GM10248 (cell line): Measurements from ENCODE around the gene RELT.

Source experiments
- CTCF ChIA-PET: fragments of 300-600 bp; sonication (Branson Sonifier 250); formaldehyde crosslinking; extraction: SDS; loops from one replicate; lab custom pipeline; 2021; ENCODE audit warnings: antibody characterized with exemption; lab: Yijun Ruan, JAX
- POLR2A ChIA-PET: fragments of 350-650 bp; sonication (Branson Sonifier 250); formaldehyde crosslinking; extraction: SDS; loops from one replicate; lab custom pipeline; 2020; ENCODE audit warnings: antibody characterized with exemption; lab: Yijun Ruan, JAX
- DNase-seq: peaks from one replicate; pipeline ENCODE4 v3.0.0; 2012; ENCODE audit errors: extremely low spot score
- TF ChIP-seq, protein P1 (sequence below): IDR thresholded peaks from 2 replicates; pipeline ENCODE4 v1.5.1; 2012; ENCODE audit warnings: mild to moderate bottlenecking, low read depth; ENCODE audit errors: extremely low read depth, missing control alignments, control extremely low read depth

RELT gene

DNA sequence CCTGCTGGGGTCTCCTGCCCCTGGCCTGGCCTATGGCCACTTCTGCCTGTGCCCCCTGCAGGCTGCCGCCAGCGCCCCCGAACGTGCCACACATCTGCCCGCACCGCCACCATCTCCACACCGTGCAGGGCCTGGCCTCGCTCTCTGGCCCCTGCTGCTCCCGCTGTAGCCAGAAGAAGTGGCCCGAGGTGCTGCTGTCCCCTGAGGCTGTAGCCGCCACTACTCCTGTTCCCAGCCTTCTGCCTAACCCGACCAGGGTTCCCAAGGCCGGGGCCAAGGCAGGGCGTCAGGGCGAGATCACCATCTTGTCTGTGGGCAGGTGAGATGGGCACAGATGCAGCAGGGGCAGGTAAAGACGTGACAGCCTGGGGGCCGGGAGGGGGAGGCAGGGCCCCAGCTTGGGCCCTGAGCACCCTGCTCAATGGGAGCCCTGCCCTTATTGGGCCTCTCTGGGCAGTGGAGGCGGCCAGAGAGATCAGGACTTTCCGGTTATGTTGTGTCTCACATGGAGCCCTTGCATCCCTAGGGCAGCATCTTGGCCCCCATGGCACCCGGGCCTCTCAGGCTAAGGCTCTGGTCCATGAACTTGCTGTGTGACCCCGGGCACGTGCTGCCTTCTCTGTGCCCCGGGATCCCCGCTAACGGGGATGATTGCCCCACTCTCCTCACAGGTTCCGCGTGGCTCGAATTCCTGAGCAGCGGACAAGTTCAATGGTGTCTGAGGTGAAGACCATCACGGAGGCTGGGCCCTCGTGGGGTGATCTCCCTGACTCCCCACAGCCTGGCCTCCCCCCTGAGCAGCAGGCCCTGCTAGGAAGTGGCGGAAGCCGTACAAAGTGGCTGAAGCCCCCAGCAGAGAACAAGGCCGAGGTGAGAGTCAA, 18.5 kb downstream of the RELT start:
- TF ChIP-seq, protein P1, sequence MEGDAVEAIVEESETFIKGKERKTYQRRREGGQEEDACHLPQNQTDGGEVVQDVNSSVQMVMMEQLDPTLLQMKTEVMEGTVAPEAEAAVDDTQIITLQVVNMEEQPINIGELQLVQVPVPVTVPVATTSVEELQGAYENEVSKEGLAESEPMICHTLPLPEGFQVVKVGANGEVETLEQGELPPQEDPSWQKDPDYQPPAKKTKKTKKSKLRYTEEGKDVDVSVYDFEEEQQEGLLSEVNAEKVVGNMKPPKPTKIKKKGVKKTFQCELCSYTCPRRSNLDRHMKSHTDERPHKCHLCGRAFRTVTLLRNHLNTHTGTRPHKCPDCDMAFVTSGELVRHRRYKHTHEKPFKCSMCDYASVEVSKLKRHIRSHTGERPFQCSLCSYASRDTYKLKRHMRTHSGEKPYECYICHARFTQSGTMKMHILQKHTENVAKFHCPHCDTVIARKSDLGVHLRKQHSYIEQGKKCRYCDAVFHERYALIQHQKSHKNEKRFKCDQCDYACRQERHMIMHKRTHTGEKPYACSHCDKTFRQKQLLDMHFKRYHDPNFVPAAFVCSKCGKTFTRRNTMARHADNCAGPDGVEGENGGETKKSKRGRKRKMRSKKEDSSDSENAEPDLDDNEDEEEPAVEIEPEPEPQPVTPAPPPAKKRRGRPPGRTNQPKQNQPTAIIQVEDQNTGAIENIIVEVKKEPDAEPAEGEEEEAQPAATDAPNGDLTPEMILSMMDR: no peak
- CTCF ChIA-PET: interaction anchor here (1.4 to 2.9 kb wide), 11 partner anchors 10 to 97 kb away, joined by 5 to 106 read pairs (median 15); partner anchors contain the start of gene ARHGEF17
- DNase-seq: no peak
- POLR2A ChIA-PET: interaction anchor here (0.5 kb wide), 1 partner anchor 20 kb away, joined by 3 read pairs; no protein-coding TSS in a partner anchor

DNA sequence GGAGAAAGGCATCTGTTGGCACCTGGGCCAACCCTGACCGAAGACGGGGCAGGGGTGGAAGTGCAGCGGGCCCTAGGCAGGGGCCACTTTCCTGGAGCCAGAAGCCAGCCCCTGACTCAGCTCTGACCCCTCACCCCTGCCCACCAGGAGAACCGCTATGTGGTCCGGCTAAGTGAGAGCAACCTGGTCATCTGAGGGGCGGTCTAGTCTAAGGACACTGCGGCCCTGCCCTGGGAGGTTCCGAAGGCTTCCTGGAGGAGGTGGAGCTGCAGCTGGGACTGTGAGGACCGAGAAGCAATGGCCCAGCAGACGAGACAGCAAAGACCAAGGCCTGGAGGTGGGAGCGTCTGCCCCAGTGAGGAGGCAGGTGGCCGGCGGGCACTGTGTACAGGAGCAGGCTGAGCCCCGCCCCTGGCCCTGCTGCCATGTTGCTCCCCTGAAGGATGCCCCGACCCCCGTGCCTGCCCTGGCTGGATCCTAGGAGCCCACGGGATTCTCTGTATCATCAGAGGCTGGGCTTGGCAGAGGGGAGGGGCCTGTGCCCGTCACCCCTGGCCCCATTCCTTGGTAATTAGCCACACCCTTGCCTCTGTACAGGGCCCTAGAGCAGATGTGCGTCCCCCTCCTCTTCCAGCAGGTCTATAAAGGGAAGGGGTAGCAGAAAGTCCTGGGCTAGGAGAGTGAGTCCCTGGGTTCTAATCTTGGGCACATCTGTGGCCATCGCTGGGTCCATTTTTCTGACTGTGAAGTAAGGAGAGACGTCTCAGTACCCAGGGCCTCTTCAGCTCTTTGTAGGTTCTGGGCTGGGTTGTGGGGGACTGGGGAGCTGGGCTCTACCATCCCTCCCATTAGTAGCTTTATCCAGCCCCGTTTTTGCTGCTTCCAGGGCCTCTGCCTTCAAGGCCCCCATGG, 19.4 kb downstream of the RELT start:
- DNase-seq: no peak
- ChIA-PET POLR2A (interaction anchor here (0.5 kb wide), 1 partner anchor 19 kb away, joined by 3 read pairs; no protein-coding TSS in a partner anchor), CTCF (interaction anchor here (0.9 to 8.9 kb wide), 6 partner anchors 12 to 264 kb away, joined by 3 to 87 read pairs (median 5); no protein-coding TSS in a partner anchor)
- TF ChIP-seq, protein P1: no peak

DNA sequence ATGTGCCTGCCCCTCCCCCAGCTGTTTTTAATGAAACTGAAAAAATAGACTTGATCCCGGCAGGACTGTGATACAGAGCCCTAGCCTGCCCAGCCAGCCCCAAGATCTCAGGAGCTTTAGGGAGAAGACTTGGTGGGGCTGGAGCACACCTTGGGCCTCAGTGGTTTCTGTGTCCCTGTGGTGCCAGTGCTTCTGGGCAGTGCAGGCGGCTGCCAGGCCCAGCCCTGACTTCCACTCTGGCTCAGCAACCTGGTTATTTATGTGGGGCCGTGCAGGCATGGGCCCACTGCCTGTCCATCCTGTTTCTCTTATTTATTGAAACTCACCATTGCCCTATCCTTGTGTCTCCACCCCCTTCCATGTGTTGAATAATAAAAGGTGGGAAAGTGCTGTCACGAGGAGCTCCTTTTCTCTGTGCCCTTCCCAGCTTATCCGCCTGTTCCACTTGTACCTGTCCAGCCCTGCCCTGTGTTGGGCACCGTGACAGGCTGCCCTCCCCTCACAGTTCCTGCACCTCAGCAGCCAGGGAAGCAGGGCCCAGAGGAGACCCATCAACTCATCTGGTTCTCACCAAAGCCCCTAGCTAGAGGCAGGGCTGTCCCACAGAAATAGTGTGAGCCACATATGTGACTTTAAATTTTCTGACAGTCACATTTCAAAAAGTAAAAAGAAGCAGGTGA, 20.2 kb downstream of the RELT start:
- CTCF ChIA-PET: interaction anchor here (1.1 to 8.9 kb wide), 7 partner anchors 8 to 264 kb away, joined by 4 to 87 read pairs (median 5); no protein-coding TSS in a partner anchor
- POLR2A ChIA-PET: interaction anchor here (0.9 kb wide), 1 partner anchor 11 kb away, joined by 3 read pairs; no protein-coding TSS in a partner anchor
- TF ChIP-seq, protein P1: no peak
- DNase-seq: no peak

DNA sequence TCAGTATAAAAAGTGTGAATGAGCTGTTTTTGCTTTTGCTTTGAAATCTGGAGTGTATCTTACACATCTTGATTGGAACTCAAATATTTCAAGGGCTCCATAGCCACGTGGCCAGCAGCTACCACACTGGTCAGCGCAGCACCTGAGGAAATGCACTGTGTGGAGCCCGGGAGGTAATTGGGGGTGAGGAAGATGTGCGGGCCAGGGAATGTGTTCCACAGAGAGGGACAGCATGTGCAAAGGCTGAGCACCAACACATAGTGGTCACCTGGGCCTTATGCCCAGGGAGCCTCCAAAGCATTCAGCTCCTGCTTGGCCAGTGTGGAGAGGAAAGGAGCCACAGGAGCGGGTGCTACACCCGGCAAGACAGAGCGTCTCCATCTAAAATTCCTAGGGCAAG, 20.8 kb downstream of the RELT start:
- POLR2A ChIA-PET: interaction anchor here (0.9 kb wide), 1 partner anchor 12 kb away, joined by 3 read pairs; no protein-coding TSS in a partner anchor
- TF ChIP-seq, protein P1: no peak
- CTCF ChIA-PET: interaction anchor here (0.9 to 8.9 kb wide), 7 partner anchors 9 to 263 kb away, joined by 3 to 87 read pairs (median 5); no protein-coding TSS in a partner anchor
- DNase-seq: no peak

DNA sequence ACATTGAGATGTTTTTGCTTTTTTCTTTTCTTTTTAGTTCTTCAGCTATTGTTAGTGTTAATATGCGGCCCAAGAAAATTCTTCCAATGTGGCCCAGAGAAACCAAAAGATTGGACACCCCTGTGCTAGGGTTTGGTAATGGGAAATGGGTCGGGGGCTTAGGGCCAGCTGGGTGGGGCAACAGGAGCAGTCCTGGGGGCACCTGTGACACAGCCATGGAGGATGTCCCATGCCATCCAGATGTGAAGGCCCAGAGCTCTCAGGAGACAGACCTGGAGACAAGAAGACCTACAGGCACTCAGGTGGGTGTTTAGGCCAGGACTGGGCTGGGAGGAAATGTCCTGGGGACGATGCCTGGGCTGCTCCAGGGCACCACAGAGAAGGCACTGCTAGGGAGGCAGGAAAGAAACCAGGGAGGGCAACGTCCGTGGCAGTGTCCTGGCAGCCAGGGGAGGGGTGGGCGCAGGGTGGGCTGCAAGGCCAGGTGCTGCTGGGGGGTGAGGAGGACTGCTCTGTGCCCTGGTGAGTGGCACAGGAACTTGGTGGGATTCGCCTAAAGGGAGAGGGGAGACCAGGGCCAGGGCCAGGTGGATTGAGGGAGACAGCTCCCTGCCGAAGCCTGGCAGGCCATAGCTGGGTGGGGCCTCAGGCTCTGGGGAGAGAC, 21.4 kb downstream of the RELT start:
- DNase-seq: no peak
- CTCF ChIA-PET: interaction anchor here (0.9 to 8.9 kb wide), 5 partner anchors 9 to 240 kb away, joined by 3 to 87 read pairs (median 5); no protein-coding TSS in a partner anchor
- POLR2A ChIA-PET: interaction anchor here (1.1 kb wide), 1 partner anchor 12 kb away, joined by 4 read pairs; no protein-coding TSS in a partner anchor
- TF ChIP-seq, protein P1: no peak
